IMR-90 (cell line): Measurements from ENCODE around the gene SPP1. TPM values are rescaled to one million over a fixed set of nuclear protein-coding genes. Genes with fewer than 3 reads are reported as not detected.
A peak's percentile ranks its signal among the peaks of the same experiment; 100 is the strongest.

Experiments used
- ATAC-seq: fragments of 200-7000 bp; cut with Tn5 transposase; 2 replicates; pipeline ENCODE4 v1.9.1; 2020; ENCODE audit warnings: low read depth, mild to moderate bottlenecking, moderate library complexity
- BruUV-seq: library from RNA; stranded (reverse); fragments of 400-500 nt; replicated peaks from 2 replicates; lab custom pipeline; 2021; lab: Mats Ljungman, UMichigan
- CTCF ChIA-PET: fragments of 300-600 bp; formaldehyde crosslinking; extraction: SDS; loops from one replicate; lab custom pipeline; 2021; ENCODE audit warnings: antibody characterized with exemption; lab: Yijun Ruan, JAX
- POLR2A ChIA-PET: fragments of 300-600 bp; sonication (Branson Sonifier 250); formaldehyde crosslinking; loops from one replicate; lab custom pipeline; 2022; ENCODE audit warnings: antibody characterized with exemption; ENCODE audit not compliant: unreplicated experiment; lab: Charles Lee
- DNase-seq: peaks from one replicate; pipeline ENCODE4 v3.0.0; 2013
- H2AFZ ChIP-seq: replicated peaks from 2 replicates; pipeline ENCODE3; 2013; ENCODE audit warnings: low read length, mild to moderate bottlenecking; ENCODE audit not compliant: poor library complexity
- H2AK5ac ChIP-seq: 2 replicates; pipeline ENCODE4 v1.6.1; 2013; ENCODE audit warnings: low read depth, low read length, inconsistent platforms
- H2AK9ac ChIP-seq: replicated peaks from 2 replicates; pipeline ENCODE3; 2013; ENCODE audit warnings: mild to moderate bottlenecking, low read depth, low read length, moderate library complexity; ENCODE audit not compliant: poor library complexity
- H2BK120ac ChIP-seq: 2 replicates; pipeline ENCODE4 v1.6.1; 2013; ENCODE audit warnings: low read depth, low read length, inconsistent platforms
- H2BK15ac ChIP-seq: 3 replicates; pipeline ENCODE4 v1.6.1; 2013; ENCODE audit warnings: low read depth, low read length, inconsistent platforms
- H2BK20ac ChIP-seq: 2 replicates; pipeline ENCODE4 v1.6.1; 2013; ENCODE audit warnings: low read depth, mild to moderate bottlenecking, inconsistent platforms, low read length, moderate library complexity
- H2BK5ac ChIP-seq: 2 replicates; pipeline ENCODE4 v1.6.1; 2013; ENCODE audit warnings: mild to moderate bottlenecking, low read depth, low read length, inconsistent platforms; ENCODE audit not compliant: poor library complexity, severe bottlenecking
- H3K14ac ChIP-seq: replicated peaks from 2 replicates; pipeline ENCODE4 v1.6.1; 2013; ENCODE audit warnings: low read depth, low read length, inconsistent platforms
- H3K18ac ChIP-seq: 2 replicates; pipeline ENCODE4 v1.6.1; 2013; ENCODE audit warnings: low read depth, low read length, control low read depth
- H3K23ac ChIP-seq: 2 replicates; pipeline ENCODE4 v1.6.1; 2013; ENCODE audit warnings: low read depth, low read length, inconsistent platforms
- H3K27ac ChIP-seq: 2 replicates; pipeline ENCODE4 v1.5.1; 2013; ENCODE audit warnings: mild to moderate bottlenecking, control low read depth, low read length; ENCODE audit not compliant: insufficient read depth
- H3K27me3 ChIP-seq: 2 replicates; pipeline ENCODE4 v1.6.1; 2013; ENCODE audit warnings: low read length; ENCODE audit not compliant: control insufficient read depth, insufficient read depth
- H3K36me3 ChIP-seq: 2 replicates; pipeline ENCODE4 v1.6.1; 2013; ENCODE audit warnings: low read length, mixed read lengths; ENCODE audit not compliant: control insufficient read depth, insufficient read depth
- H3K4ac ChIP-seq: 2 replicates; pipeline ENCODE4 v1.6.1; 2013; ENCODE audit warnings: low read depth, low read length, inconsistent platforms
- H3K4me1 ChIP-seq: 2 replicates; pipeline ENCODE4 v1.6.1; 2013; ENCODE audit warnings: low read length, mixed read lengths; ENCODE audit not compliant: control insufficient read depth, insufficient read depth
- H3K4me2 ChIP-seq: 2 replicates; pipeline ENCODE4 v1.6.1; 2013; ENCODE audit warnings: low read depth, mild to moderate bottlenecking, control low read depth, low read length, moderate library complexity
- H3K4me3 ChIP-seq: 2 replicates; pipeline ENCODE4 v1.5.1; 2013; ENCODE audit warnings: low read depth, mild to moderate bottlenecking, control low read depth, low read length, moderate library complexity; ENCODE audit not compliant: insufficient read depth
- H3K56ac ChIP-seq: 2 replicates; pipeline ENCODE4 v1.6.1; 2013; ENCODE audit warnings: low read length, inconsistent platforms; ENCODE audit not compliant: insufficient read depth; ENCODE audit errors: extremely low read depth
- H3K79me1 ChIP-seq, 2 experiments: 2 replicates each; pipeline ENCODE4 v1.6.1; 2013; ENCODE audit warnings: low read length in 2 of 2, inconsistent platforms in 1 of 2, low read depth in 1 of 2
- H3K9ac ChIP-seq: 2 replicates; pipeline ENCODE4 v1.6.1; 2013; ENCODE audit warnings: low read depth, low read length, control low read depth
- H3K9me1 ChIP-seq: 2 replicates; pipeline ENCODE4 v1.6.1; 2013; ENCODE audit warnings: low read length, inconsistent platforms; ENCODE audit not compliant: insufficient read depth
- H3K9me3 ChIP-seq: 2 replicates; pipeline ENCODE4 v1.6.1; 2013; ENCODE audit warnings: low read length; ENCODE audit not compliant: control insufficient read depth, insufficient read depth
- H4K20me1 ChIP-seq: 2 replicates; pipeline ENCODE4 v1.6.1; 2013; ENCODE audit warnings: low read length, inconsistent platforms; ENCODE audit not compliant: insufficient read depth
- H4K5ac ChIP-seq: 2 replicates; pipeline ENCODE4 v1.6.1; 2013; ENCODE audit warnings: mild to moderate bottlenecking, low read depth, low read length, control low read depth
- H4K8ac ChIP-seq, 2 experiments: 2 replicates each; pipeline ENCODE4 v1.6.1; 2013; ENCODE audit warnings: low read depth in 2 of 2, low read length in 2 of 2, control low read depth in 1 of 2, inconsistent platforms in 1 of 2
- H4K91ac ChIP-seq: 2 replicates; pipeline ENCODE4 v1.6.1; 2013; ENCODE audit warnings: low read depth, low read length, inconsistent platforms; ENCODE audit not compliant: insufficient read depth
- NFE2L2 ChIP-seq: fragments of 150-350 bp; IDR thresholded peaks from 2 replicates; pipeline ENCODE4 v1.6.1; 2016; ENCODE audit warnings: low read depth, mild to moderate bottlenecking, low read length
- WGBS, 2 experiments: methylation state at CpG; one replicate each; pipeline versions ENCODE4 v1.1.5 to v1.1.7; 2013; ENCODE audit warnings: missing lambda C conversion rate in 2 of 2; ENCODE audit not compliant: insufficient read length in 1 of 2; ENCODE audit errors: extremely low coverage in 2 of 2; 5-methylcytosine and 5-hydroxymethylcytosine counted together
- dilution Hi-C: fragments of 300-500 bp; cut with HindIII; formaldehyde crosslinking; loops from one replicate; pipeline ENCODE4 v1.14.3; 2018; ENCODE audit warnings: low sequenced_read_pairs; ENCODE audit not compliant: unreplicated experiment
- in situ Hi-C: fragments of 300-500 bp; cut with MboI; formaldehyde crosslinking; loops from 3 replicates; pipeline ENCODE4 v1.14.3; 2019; ENCODE audit warnings: low sequenced_read_pairs, inconsistent platforms, mixed read lengths
- intact Hi-C: fragments of 100-400 bp; cut with micrococcal nuclease; formaldehyde crosslinking; loops from 2 replicates; pipeline ENCODE4 v1.10.0; 2022
- polyA plus RNA-seq, 3 experiments: library from polyadenylated mRNA; depleted of rRNA; stranded (reverse); fragments of >200 nt; gene quantifications; 2 replicates each; pipeline ENCODE4 v1.2.3, GENCODE V29; 2012; ENCODE audit warnings: low replicate concordance in 1 of 3
- total RNA-seq: library from RNA; depleted of rRNA; stranded (reverse); fragments of >200 nt; gene quantifications from 2 replicates; pipeline ENCODE4 v1.2.3, GENCODE V29; 2012

SPP1 gene
- total and polyA plus RNA-seq, 2 of the 4 experiments (the other 2 are of a cell fraction) = 0.18 to 0.50 TPM

GRCh38 chr4:88029556-88029955 is 54.0 kb downstream of the SPP1 start:
- Histone ChIP-seq H2AK5ac (0 out of 2 replicates have a peak overlapping the region, but pooled peaks have one; percentile 83), H3K27ac (no peak overlapping the region), H2AK9ac (no peak overlapping the region), H3K56ac (no peak overlapping the region), H3K27me3 (no peaks in the 10 kb centered on the region), H3K4me2 (no peak overlapping the region), H3K23ac (peak overlapping the region; percentile 1; the same call in 1 of the 2 replicates), H3K18ac (no peak overlapping the region), H4K20me1 (peaks cover 6% of the 10 kb centered on the region; the same call in 1 of the 2 replicates), H2AFZ (no peak overlapping the region), H2BK5ac (no peak overlapping the region), H3K79me1 (peaks cover 43 to 59% of the 10 kb centered on the region in 2 experiments), H4K8ac (no peak overlapping the region), H3K36me3 (peaks cover 11% of the 10 kb centered on the region), H3K9me1 (peaks cover 9% of the 10 kb centered on the region; the same call in 1 of the 2 replicates), H3K9me3 (peaks cover 5% of the 10 kb centered on the region; the same call in 1 of the 2 replicates), H3K9ac (no peak overlapping the region), H2BK20ac (no peak overlapping the region), H4K91ac (no peak overlapping the region), H2BK15ac (no peak overlapping the region), H4K5ac (no peak overlapping the region), H3K14ac (no peak overlapping the region; the same call in 1 of the 2 replicates), H3K4me3 (no peak overlapping the region), H3K4me1 (peaks cover 11% of the 10 kb centered on the region), H2BK120ac (no peak overlapping the region), H3K4ac (no peak overlapping the region)
- TF ChIP-seq NFE2L2 = no peak
- in situ Hi-C loops = no loop called here
- intact Hi-C loops = no loop called here
- peak; percentile 33 for DNase-seq
- WGBS, 2 experiments = no CpG with 5 or more reads among the region's 3 CpGs
- BruUV-seq = no TSS peak
- dilution Hi-C loops = no loop called here
- CTCF ChIA-PET = no interaction called here
- no peak for ATAC-seq
- POLR2A ChIA-PET = no interaction called here
